Measurements from ENCODE around the gene KLHL4.
"Not testable (repeated sequence)": the region's sequence is repeated elsewhere in the genome, so short reads cannot be mapped to it uniquely, and the experiment has no call there.

The KLHL4 gene

GRCh38 chrX:87626996-87627395 lies 109.4 kb downstream of the KLHL4 start:
- H3K4me3 ChIP-seq (ENCODE audit: low read length) = no peak overlapping the region
- H3F3A ChIP-seq (ENCODE audit: control insufficient read depth, insufficient read depth) = no peaks in the 10 kb centered on the region
- H3K79me2 ChIP-seq (ENCODE audit: control insufficient read depth, low read length) = no peaks in the 10 kb centered on the region
- H3K9me3 ChIP-seq (ENCODE audit: control insufficient read depth, insufficient read depth, low read length) = no peaks in the 10 kb centered on the region
- no peaks in the 10 kb centered on the region for H3K9me2 ChIP-seq (replicated peaks; ENCODE audit: control insufficient read depth, low read length)
- no peaks in the 10 kb centered on the region for H3K4me1 ChIP-seq (ENCODE audit: control insufficient read depth, low read length)
- no peaks in the 10 kb centered on the region for H3K27me3 ChIP-seq (ENCODE audit: control insufficient read depth, low read length)
- no peak overlapping the region for H3K27ac ChIP-seq (ENCODE audit: low read depth, low read length)
- H3K36me3 ChIP-seq (ENCODE audit: control insufficient read depth, low read length) = no peaks in the 10 kb centered on the region
- no peak for TF ChIP-seq CTCF (IDR thresholded peaks at IDR 0.05; ENCODE audit: low read depth, low read length, poor library complexity, severe bottlenecking)
- H3K4me2 ChIP-seq (ENCODE audit: low read length) = no peak overlapping the region
- no peaks in the 10 kb centered on the region for H4K20me1 ChIP-seq (ENCODE audit: control insufficient read depth, insufficient read depth, low read depth, low read length)

- TF ChIP-seq EZH2phosphoT487 (IDR thresholded peaks at IDR 0.05; ENCODE audit: borderline replicate concordance, low read length) (no peak), CTCF (IDR thresholded peaks at IDR 0.05; ENCODE audit: low read depth, low read length, poor library complexity, severe bottlenecking) (no peak)
- Histone ChIP-seq H4K20me1 (ENCODE audit: control insufficient read depth, insufficient read depth, low read depth, low read length) (no peaks in the 10 kb centered on the region), H3F3A (ENCODE audit: control insufficient read depth, insufficient read depth) (no peaks in the 10 kb centered on the region), H3K4me2 (ENCODE audit: low read length) (no peak overlapping the region), H3K27ac (ENCODE audit: low read depth, low read length) (no peak overlapping the region), H3K4me3 (ENCODE audit: low read length) (no peak overlapping the region), H3K9me2 (replicated peaks; ENCODE audit: control insufficient read depth, low read length) (no peaks in the 10 kb centered on the region), H3K9me3 (ENCODE audit: control insufficient read depth, insufficient read depth, low read length) (no peaks in the 10 kb centered on the region), H3K36me3 (ENCODE audit: control insufficient read depth, low read length) (no peaks in the 10 kb centered on the region), H3K4me1 (ENCODE audit: control insufficient read depth, low read length) (no peaks in the 10 kb centered on the region), H3K79me2 (ENCODE audit: control insufficient read depth, low read length) (no peaks in the 10 kb centered on the region), H3K27me3 (ENCODE audit: control insufficient read depth, low read length) (no peaks in the 10 kb centered on the region)
Measured at GRCh38 chrX:87634361-87634760, 116.8 kb downstream of the KLHL4 start.

GRCh38 chrX:87636533-87636932 lies 118.9 kb downstream of the KLHL4 start:
- Histone ChIP-seq H3K4me3 (ENCODE audit: low read length) (no peak overlapping the region), H3K27me3 (ENCODE audit: control insufficient read depth, low read length) (no peaks in the 10 kb centered on the region), H3K36me3 (ENCODE audit: control insufficient read depth, low read length) (no peaks in the 10 kb centered on the region), H3K4me2 (ENCODE audit: low read length) (no peak overlapping the region), H4K20me1 (ENCODE audit: control insufficient read depth, insufficient read depth, low read depth, low read length) (no peaks in the 10 kb centered on the region), H3K4me1 (ENCODE audit: control insufficient read depth, low read length) (no peaks in the 10 kb centered on the region), H3K27ac (ENCODE audit: low read depth, low read length) (no peak overlapping the region), H3K9me2 (replicated peaks; ENCODE audit: control insufficient read depth, low read length) (no peaks in the 10 kb centered on the region), H3K9me3 (ENCODE audit: control insufficient read depth, insufficient read depth, low read length) (no peaks in the 10 kb centered on the region), H3K79me2 (ENCODE audit: control insufficient read depth, low read length) (no peaks in the 10 kb centered on the region), H3F3A (ENCODE audit: control insufficient read depth, insufficient read depth) (no peaks in the 10 kb centered on the region)
- TF ChIP-seq CTCF (IDR thresholded peaks at IDR 0.05; ENCODE audit: low read depth, low read length, poor library complexity, severe bottlenecking) (no peak), EZH2phosphoT487 (IDR thresholded peaks at IDR 0.05; ENCODE audit: borderline replicate concordance, low read length) (no peak)

GRCh38 chrX:87641439-87641838 lies 123.8 kb downstream of the KLHL4 start:
- not testable (repeated sequence) for H3K9me3 ChIP-seq (ENCODE audit: control insufficient read depth, insufficient read depth, low read length); H3K4me3 ChIP-seq (ENCODE audit: low read length); H3K79me2 ChIP-seq (ENCODE audit: control insufficient read depth, low read length); H4K20me1 ChIP-seq (ENCODE audit: control insufficient read depth, insufficient read depth, low read depth, low read length); H3K9me2 ChIP-seq (replicated peaks; ENCODE audit: control insufficient read depth, low read length); H3K36me3 ChIP-seq (ENCODE audit: control insufficient read depth, low read length); H3K27me3 ChIP-seq (ENCODE audit: control insufficient read depth, low read length); H3K4me1 ChIP-seq (ENCODE audit: control insufficient read depth, low read length); H3K4me2 ChIP-seq (ENCODE audit: low read length); H3F3A ChIP-seq (ENCODE audit: control insufficient read depth, insufficient read depth); H3K27ac ChIP-seq (ENCODE audit: low read depth, low read length)

Measured in DOHH2 (cell line).